Measurements from ENCODE around the gene ZNF286A.
"Not testable (repeated sequence)": the region's sequence is repeated elsewhere in the genome, so short reads cannot be mapped to it uniquely, and the experiment has no call there.

ZNF286A gene

GRCh38 chr17:15704239-15704638 is 4.7 kb downstream of the ZNF286A start:
- not testable (repeated sequence) for DNase-seq

- DNase-seq, result not testable (repeated sequence)
These were observed 5.3 kb downstream of the ZNF286A start for GRCh38 chr17:15704813-15705212.

GRCh38 chr17:15708879-15709278 is 9.3 kb downstream of the ZNF286A start:
- DNase-seq, result not testable (repeated sequence)

- not testable (repeated sequence) for DNase-seq
These were observed 17.3 kb downstream of the ZNF286A start for GRCh38 chr17:15716601-15717563.

GRCh38 chr17:15730535-15730934 is 31.0 kb downstream of the ZNF286A start:
- DNase-seq, result not testable (repeated sequence)

GRCh38 chr17:15731900-15732299 is 32.3 kb downstream of the ZNF286A start, which contains the start of gene TBC1D26:
Gene TBC1D26 (plus strand): TSS chr17:15732283. CDS start chr17:15735349, 3,066 bp downstream.
- DNase-seq, result not testable (repeated sequence)

- not testable (repeated sequence) for DNase-seq
These were observed 33.7 kb downstream of the ZNF286A start for GRCh38 chr17:15733174-15733789.

GRCh38 chr17:15736578-15736977 is 37.0 kb downstream of the ZNF286A start:
- not testable (repeated sequence) for DNase-seq

- no peak for DNase-seq
These were observed 38.5 kb downstream of the ZNF286A start for GRCh38 chr17:15738066-15738465.

GRCh38 chr17:15739259-15739658 is 39.7 kb downstream of the ZNF286A start:
- not testable (repeated sequence) for DNase-seq

GRCh38 chr17:15740041-15740440 is 40.5 kb downstream of the ZNF286A start:
- DNase-seq, result not testable (repeated sequence)

GRCh38 chr17:15740570-15741120 is 41.1 kb downstream of the ZNF286A start:
- no peak for DNase-seq

GRCh38 chr17:15741624-15742023 is 42.1 kb downstream of the ZNF286A start:
- no peak for DNase-seq

- DNase-seq, result no peak
These were observed 42.7 kb downstream of the ZNF286A start for GRCh38 chr17:15742051-15742795.

- DNase-seq, result no peak
These were observed 43.4 kb downstream of the ZNF286A start for GRCh38 chr17:15742921-15743320.

GRCh38 chr17:15744074-15744676 is 44.6 kb downstream of the ZNF286A start:
- DNase-seq, result no peak

- no peak for DNase-seq
These were observed 45.3 kb downstream of the ZNF286A start for GRCh38 chr17:15744885-15745284.

GRCh38 chr17:15749403-15749802 is 49.9 kb downstream of the ZNF286A start:
- DNase-seq, result not testable (repeated sequence)

GRCh38 chr17:15768865-15769533 is 69.4 kb downstream of the ZNF286A start:
- DNase-seq, result not testable (repeated sequence)
